ENCODE results near the gene CREBBP.

The CREBBP gene

DNA sequence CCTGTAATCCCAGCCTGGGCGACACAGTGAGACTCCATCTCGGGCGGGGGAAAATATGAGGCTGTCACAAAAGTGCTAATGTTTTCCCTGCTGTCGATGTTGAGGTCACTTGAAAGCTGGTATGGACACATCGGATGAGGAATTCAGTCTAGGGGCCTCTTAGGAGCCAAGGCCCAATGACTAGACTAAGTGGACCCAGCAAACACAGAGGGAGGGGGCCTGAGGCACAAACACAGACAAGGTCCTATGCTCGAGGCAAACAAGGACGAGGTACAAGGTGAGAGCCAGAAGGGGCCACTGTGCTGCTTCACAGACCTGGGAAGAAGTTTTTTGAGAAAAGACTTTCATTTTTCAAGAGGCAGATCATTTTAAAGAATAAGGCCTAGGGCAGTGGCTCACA, 178.4 kb downstream of the CREBBP start:
- DNase-seq, result no peak

DNA sequence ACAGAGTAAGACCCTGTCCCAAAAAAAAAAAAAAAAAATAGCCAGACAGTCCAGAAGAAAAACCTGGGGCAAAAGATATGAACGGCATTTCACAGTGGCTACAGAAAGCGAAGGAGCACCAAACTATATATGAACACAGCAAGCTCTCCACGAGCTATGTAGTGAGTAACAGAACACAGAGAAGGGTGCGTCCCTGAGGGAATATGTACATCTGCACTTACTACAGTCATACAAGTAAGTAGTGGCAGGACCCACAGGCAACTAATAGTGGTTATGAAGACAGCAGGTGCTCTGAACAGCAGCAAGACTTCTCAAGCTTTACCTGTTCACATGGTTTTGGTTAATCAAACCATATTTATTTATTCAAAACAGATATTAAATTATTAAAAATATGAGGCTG, 179.0 kb downstream of the CREBBP start:
- no peak for DNase-seq

GRCh38 chr16:3698941-3699340, 181.6 kb downstream of the CREBBP start:
- no peak for DNase-seq

GRCh38 chr16:3696425-3697218, 183.9 kb downstream of the CREBBP start:
- no peak for DNase-seq

GRCh38 chr16:3695610-3696369, 184.7 kb downstream of the CREBBP start:
- DNase-seq, result no peak

GRCh38 chr16:3694051-3694450, 186.5 kb downstream of the CREBBP start:
- no peak for DNase-seq

GRCh38 chr16:3691761-3692160, 188.8 kb downstream of the CREBBP start:
- no peak for DNase-seq

GRCh38 chr16:3690980-3691720, 189.4 kb downstream of the CREBBP start:
- no peak for DNase-seq

GRCh38 chr16:3690470-3690928, 190.0 kb downstream of the CREBBP start:
- peak; percentile 87 for DNase-seq

DNA sequence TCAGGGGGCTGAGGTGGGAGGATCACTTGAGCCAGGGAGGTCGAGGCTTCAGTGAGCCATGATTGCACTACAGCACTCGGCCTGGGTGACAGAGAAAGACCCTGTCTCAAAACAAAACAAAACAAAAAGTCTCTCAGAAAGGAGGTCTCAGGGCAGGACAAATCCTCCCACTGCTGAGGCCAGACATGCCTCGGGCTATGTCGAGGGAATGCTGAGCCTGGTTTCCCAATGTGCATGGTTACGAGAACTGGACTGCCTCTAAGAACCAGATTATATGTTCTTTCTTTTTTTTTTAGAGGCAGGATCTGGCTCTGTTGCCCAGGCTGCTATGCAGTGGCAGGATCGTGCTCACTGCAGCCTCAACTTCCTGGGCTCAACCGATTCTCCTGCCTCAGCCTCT, 190.8 kb downstream of the CREBBP start:
- no peak for DNase-seq

- DNase-seq, result no peak
Measured at GRCh38 chr16:3687792-3688191, 192.7 kb downstream of the CREBBP start.

DNA sequence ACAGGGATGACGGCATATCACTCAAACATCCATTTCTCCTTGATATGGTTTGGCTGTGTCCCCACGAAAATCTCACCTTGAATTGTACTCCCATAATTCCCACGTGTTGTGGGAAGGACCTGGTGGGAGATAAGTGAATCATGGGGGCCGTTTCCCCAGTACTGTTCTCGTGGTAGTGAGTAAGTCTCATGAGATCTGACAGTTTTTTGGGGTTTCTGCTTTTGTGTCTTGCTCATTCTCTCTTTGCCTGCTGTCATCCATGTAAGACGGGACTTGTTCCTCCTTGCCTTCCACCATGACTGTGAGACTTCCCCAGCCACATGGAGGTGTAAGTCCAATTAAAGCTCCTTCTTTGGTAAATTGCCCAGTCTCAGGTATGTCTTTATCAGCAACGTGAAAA, 193.5 kb downstream of the CREBBP start:
- no peak for DNase-seq

DNA sequence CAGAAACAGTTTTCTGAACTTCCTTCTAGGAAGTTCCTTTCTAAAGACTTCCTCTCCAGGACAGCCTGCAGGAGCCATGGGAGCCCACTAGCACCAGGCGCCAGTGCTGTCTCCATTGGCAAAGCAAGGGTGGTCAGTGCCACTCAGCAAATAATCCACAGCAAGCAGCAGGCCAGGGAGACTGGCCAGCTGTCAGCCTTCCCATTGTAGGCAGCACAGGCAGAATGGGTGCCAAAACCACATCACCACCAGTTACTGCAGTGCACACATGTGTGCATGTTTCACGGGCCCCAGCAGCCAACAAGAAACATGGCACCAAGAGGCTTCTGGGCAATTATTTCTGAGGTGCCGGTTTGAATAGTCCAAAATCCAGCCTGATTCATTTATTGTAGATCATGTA, 199.3 kb downstream of the CREBBP start:
- no peak for DNase-seq

DNA sequence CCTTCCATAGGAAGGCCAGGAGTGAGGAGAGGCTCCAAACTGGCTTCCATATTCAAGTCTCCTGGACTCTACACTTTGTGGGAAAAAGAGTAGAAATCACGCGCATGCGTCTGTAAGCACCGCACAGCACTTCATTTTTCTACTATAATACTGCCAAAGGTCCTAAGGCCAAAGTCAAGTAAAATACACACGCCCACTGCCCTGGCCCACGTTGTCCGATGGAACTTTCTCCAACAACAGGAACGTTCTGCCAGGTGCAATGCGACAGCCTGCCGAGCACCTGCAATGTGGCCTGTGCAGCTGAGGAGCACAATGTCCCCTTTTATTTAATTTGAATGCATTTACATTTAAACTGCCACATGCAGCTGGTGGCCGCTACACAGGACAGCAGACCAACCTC, 202.5 kb downstream of the CREBBP start:
- DNase-seq, result no peak

DNA sequence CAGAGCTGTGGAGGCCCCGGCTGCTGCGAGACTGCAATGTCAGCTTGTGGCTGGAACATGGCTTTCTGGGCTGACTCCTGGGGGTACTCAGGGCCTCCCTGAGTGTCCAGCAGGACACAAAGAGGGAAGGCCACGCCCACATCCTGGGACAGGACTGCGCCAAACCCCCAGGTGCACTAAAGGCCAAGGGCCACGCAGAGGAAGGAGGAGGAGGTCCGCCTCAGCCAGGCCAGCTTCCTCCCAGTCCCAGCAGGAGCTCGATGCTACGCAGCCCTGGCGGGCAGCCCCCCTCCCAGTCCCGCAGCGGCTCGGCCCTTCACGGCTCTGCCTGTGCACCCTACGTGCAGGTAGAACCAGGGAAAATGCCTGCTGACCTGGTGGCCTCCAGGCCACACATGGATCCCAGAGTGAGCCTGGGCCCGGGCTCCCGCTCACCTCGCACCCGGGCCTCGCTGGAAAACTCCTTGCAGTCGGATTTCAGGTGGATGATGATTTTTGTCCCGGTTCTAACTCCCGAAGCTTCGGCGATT, 204.8 kb downstream of the CREBBP start:
- DNase-seq, result no peak

Data from CD4-positive, alpha-beta T cell treated with Interleukin-21 for 1 hour (primary cell).